OCI-LY3 (cell line): ENCODE results near the gene NIFK.

Experiments
- H2AFZ ChIP-seq: fragments of 200-600, 300-600 bp; shearing (Covaris generic); 2 replicates; pipeline ENCODE4 v1.6.0; 2014; ENCODE audit warnings: antibody characterized with exemption, low read depth, low read length
- H3K27ac ChIP-seq: fragments of 200-600, 300-600 bp; sonication (generic); 2 replicates; pipeline ENCODE4 v1.5.1; 2014; ENCODE audit warnings: mild to moderate bottlenecking, low read length, moderate library complexity, mixed read lengths
- H3K27me3 ChIP-seq: fragments of 200-600, 300-600 bp; sonication (generic); 2 replicates; pipeline ENCODE4 v1.6.1; 2014; ENCODE audit warnings: low read depth, low read length, mixed read lengths
- H3K36me3 ChIP-seq: fragments of 200-600, 300-600 bp; sonication (generic); replicated peaks from 2 replicates; pipeline ENCODE3; 2014; ENCODE audit warnings: low read depth, low read length, mixed read lengths
- H3K4me1 ChIP-seq: fragments of 300-600, 200-600 bp; sonication (generic); 2 replicates; pipeline ENCODE4 v1.6.1; 2014; ENCODE audit warnings: low read length, mixed read lengths
- H3K4me2 ChIP-seq: fragments of 200-600, 300-600 bp; sonication (generic); 2 replicates; pipeline ENCODE4 v1.6.1; 2014; ENCODE audit warnings: low read length, mixed read lengths
- H3K4me3 ChIP-seq: fragments of 300-600, 200-600 bp; sonication (generic); 2 replicates; pipeline ENCODE4 v1.5.1; 2014; ENCODE audit warnings: antibody characterized with exemption, mild to moderate bottlenecking, low read length, moderate library complexity
- H3K79me2 ChIP-seq: fragments of 300-600, 200-600 bp; shearing (Covaris generic); 2 replicates; pipeline ENCODE4 v1.6.1; 2014; ENCODE audit warnings: mild to moderate bottlenecking, low read length, mixed read lengths
- H3K9ac ChIP-seq: fragments of 300-600, 200-600 bp; shearing (Covaris generic); 2 replicates; pipeline ENCODE4 v1.6.0; 2014; ENCODE audit warnings: mild to moderate bottlenecking, low read length, moderate library complexity
- H3K9me3 ChIP-seq: fragments of 200-600, 300-600 bp; shearing (Covaris generic); 2 replicates; pipeline ENCODE4 v1.6.1; 2014; ENCODE audit warnings: low read length, mixed read lengths; ENCODE audit not compliant: insufficient read depth
- H4K20me1 ChIP-seq: fragments of 200-600, 300-600 bp; sonication (generic); 2 replicates; pipeline ENCODE4 v1.6.1; 2016; ENCODE audit warnings: low read length, mixed read lengths; ENCODE audit not compliant: insufficient read depth
- CTCF ChIP-seq: fragments of 200-600, 300-600 bp; sonication (generic); IDR thresholded peaks from 2 replicates; pipeline ENCODE4 v1.5.1; 2014; ENCODE audit warnings: antibody characterized with exemption, low read length, low read depth
- EZH2phosphoT487 ChIP-seq: fragments of 200-600 bp; shearing (Covaris generic); IDR thresholded peaks from 2 replicates; pipeline ENCODE4 v1.6.1; 2018; ENCODE audit warnings: antibody characterized with exemption, mixed run types, low read depth

Gene NIFK

GRCh38 chr2:121698318-121698930 lies 38.3 kb downstream of the NIFK start:
- Histone ChIP-seq H4K20me1 (no peaks in the 10 kb centered on the region), H3K4me1 (peaks cover 22% of the 10 kb centered on the region), H3K4me3 (no peak overlapping the region)

GRCh38 chr2:121697108-121697631 lies 39.5 kb downstream of the NIFK start:
- H3K4me3 ChIP-seq, result no peak overlapping the region
- no peak overlapping the region for H3K4me2 ChIP-seq
- no peak overlapping the region for H2AFZ ChIP-seq
- no peak overlapping the region for H3K9ac ChIP-seq
- H3K36me3 ChIP-seq, result no peaks in the 10 kb centered on the region
- no peaks in the 10 kb centered on the region for H3K27me3 ChIP-seq
- H3K4me1 ChIP-seq, result peaks cover 22% of the 10 kb centered on the region
- no peaks in the 10 kb centered on the region for H4K20me1 ChIP-seq
- no peak overlapping the region for H3K27ac ChIP-seq
- no peak for TF ChIP-seq EZH2phosphoT487
- no peak for TF ChIP-seq CTCF
- H3K9me3 ChIP-seq, result no peaks in the 10 kb centered on the region
- no peaks in the 10 kb centered on the region for H3K79me2 ChIP-seq

More at GRCh38 chr2:121698318-121698930, 38.3 kb downstream of the NIFK start:
- Histone ChIP-seq H3K9ac (no peak overlapping the region), H3K36me3 (no peaks in the 10 kb centered on the region), H3K27ac (no peak overlapping the region), H3K27me3 (no peaks in the 10 kb centered on the region), H2AFZ (no peak overlapping the region), H3K9me3 (no peaks in the 10 kb centered on the region), H3K79me2 (no peaks in the 10 kb centered on the region), H3K4me2 (no peak overlapping the region)
- TF ChIP-seq CTCF, result no peak
- TF ChIP-seq EZH2phosphoT487, result no peak

GRCh38 chr2:121696410-121696930 lies 40.2 kb downstream of the NIFK start:
- no peaks in the 10 kb centered on the region for H3K36me3 ChIP-seq
- no peaks in the 10 kb centered on the region for H3K9me3 ChIP-seq
- no peak overlapping the region for H3K4me2 ChIP-seq
- H3K27ac ChIP-seq, result no peak overlapping the region
- H3K27me3 ChIP-seq, result no peaks in the 10 kb centered on the region
- H3K4me3 ChIP-seq, result no peak overlapping the region
- no peaks in the 10 kb centered on the region for H4K20me1 ChIP-seq
- H3K4me1 ChIP-seq, result peaks cover 18% of the 10 kb centered on the region
- H3K9ac ChIP-seq, result no peak overlapping the region
- no peaks in the 10 kb centered on the region for H3K79me2 ChIP-seq
- TF ChIP-seq CTCF (no peak), EZH2phosphoT487 (no peak)
- no peak overlapping the region for H2AFZ ChIP-seq

- Histone ChIP-seq H3K4me1 (peaks cover 11% of the 10 kb centered on the region), H2AFZ (no peak overlapping the region), H3K9me3 (no peaks in the 10 kb centered on the region), H3K27ac (no peak overlapping the region), H3K4me3 (no peak overlapping the region), H3K9ac (no peak overlapping the region), H3K36me3 (no peaks in the 10 kb centered on the region), H3K79me2 (no peaks in the 10 kb centered on the region), H4K20me1 (no peaks in the 10 kb centered on the region), H3K27me3 (no peaks in the 10 kb centered on the region), H3K4me2 (no peak overlapping the region)
- no peak for TF ChIP-seq CTCF
- no peak for TF ChIP-seq EZH2phosphoT487
These were observed 41.6 kb downstream of the NIFK start for GRCh38 chr2:121695171-121695451.
